Measurements from ENCODE around the gene CIDEC.
"Not testable (repeated sequence)": the region's sequence is repeated elsewhere in the genome, so short reads cannot be mapped to it uniquely, and the experiment has no call there.

DNA sequence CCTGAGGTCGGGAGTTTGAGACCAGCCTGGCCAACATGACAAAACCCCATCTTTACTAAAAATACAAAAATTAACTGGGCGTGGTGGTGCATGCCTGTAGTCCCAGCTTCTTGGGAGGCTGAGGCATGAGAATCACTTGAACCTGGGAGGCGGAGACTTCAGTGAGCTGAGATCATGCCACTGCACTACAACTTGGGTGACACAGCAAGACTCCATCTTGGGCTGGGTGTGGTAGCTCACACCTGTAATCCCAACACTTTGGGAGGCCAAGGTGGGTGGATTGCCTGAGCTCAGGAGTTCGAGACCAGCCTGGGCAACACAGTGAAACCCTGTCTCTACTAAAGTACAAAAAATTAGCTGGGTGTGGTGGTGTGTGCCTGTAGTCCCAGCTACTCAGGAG lies 3.8 kb downstream of the CIDEC start:
- TF ChIP-seq, protein P1, sequence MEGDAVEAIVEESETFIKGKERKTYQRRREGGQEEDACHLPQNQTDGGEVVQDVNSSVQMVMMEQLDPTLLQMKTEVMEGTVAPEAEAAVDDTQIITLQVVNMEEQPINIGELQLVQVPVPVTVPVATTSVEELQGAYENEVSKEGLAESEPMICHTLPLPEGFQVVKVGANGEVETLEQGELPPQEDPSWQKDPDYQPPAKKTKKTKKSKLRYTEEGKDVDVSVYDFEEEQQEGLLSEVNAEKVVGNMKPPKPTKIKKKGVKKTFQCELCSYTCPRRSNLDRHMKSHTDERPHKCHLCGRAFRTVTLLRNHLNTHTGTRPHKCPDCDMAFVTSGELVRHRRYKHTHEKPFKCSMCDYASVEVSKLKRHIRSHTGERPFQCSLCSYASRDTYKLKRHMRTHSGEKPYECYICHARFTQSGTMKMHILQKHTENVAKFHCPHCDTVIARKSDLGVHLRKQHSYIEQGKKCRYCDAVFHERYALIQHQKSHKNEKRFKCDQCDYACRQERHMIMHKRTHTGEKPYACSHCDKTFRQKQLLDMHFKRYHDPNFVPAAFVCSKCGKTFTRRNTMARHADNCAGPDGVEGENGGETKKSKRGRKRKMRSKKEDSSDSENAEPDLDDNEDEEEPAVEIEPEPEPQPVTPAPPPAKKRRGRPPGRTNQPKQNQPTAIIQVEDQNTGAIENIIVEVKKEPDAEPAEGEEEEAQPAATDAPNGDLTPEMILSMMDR (IDR thresholded peaks at IDR 0.05): not testable (repeated sequence)
- TF ChIP-seq POLR2A (IDR thresholded peaks at IDR 0.05): not testable (repeated sequence)
